GM06990 (cell line): ENCODE data around the gene PGLYRP1.
A peak's percentile ranks its signal among the peaks of the same experiment; 100 is the strongest.

Experiments
- DNase-seq: peaks from one replicate; pipeline ENCODE4 v3.0.0-alpha.2; 2011; ENCODE audit not compliant: insufficient read length; ENCODE audit errors: extremely low read depth
- H3K27me3 ChIP-seq: replicated peaks from 2 replicates; pipeline ENCODE4 v1.6.0; 2011; ENCODE audit warnings: low read length; ENCODE audit not compliant: control insufficient read depth, insufficient read depth
- H3K36me3 ChIP-seq: 2 replicates; pipeline ENCODE4 v1.5.1; 2011; ENCODE audit warnings: low read length; ENCODE audit not compliant: control insufficient read depth, insufficient read depth
- H3K4me3 ChIP-seq: replicated peaks from 2 replicates; pipeline ENCODE4 v1.5.1; 2011; ENCODE audit warnings: low read depth, mild to moderate bottlenecking, control low read depth, low read length
- CTCF ChIP-seq: IDR thresholded peaks from 2 replicates; pipeline ENCODE4 v1.5.1; 2011; ENCODE audit warnings: low read length, control low read depth, mild to moderate bottlenecking, inconsistent platforms; ENCODE audit not compliant: insufficient read depth, poor library complexity, severe bottlenecking

The PGLYRP1 gene

GRCh38 chr19:46014534-46014933 lies 8.3 kb downstream of the PGLYRP1 start:
- DNase-seq: no peak
- H3K4me3 ChIP-seq: no peak overlapping the region
- no peak for TF ChIP-seq CTCF

GRCh38 chr19:46009530-46010510 lies 13.0 kb downstream of the PGLYRP1 start:
- Histone ChIP-seq H3K27me3 (no peaks in the 10 kb centered on the region), H3K4me3 (no peak overlapping the region), H3K36me3 (peaks cover 4% of the 10 kb centered on the region)
- DNase-seq: peak; percentile 37
- peak; percentile 89 for TF ChIP-seq CTCF

More at GRCh38 chr19:46014534-46014933, 8.3 kb downstream of the PGLYRP1 start:
- Histone ChIP-seq H3K27me3 (no peaks in the 10 kb centered on the region), H3K36me3 (no peaks in the 10 kb centered on the region; the same call in none of the 2 replicates)

GRCh38 chr19:46006411-46006810 lies 16.4 kb downstream of the PGLYRP1 start:
- Histone ChIP-seq H3K27me3 (no peaks in the 10 kb centered on the region), H3K36me3 (peaks cover 4% of the 10 kb centered on the region), H3K4me3 (no peak overlapping the region)
- no peak for TF ChIP-seq CTCF
- no peak for DNase-seq

GRCh38 chr19:46002678-46003275 lies 20.1 kb downstream of the PGLYRP1 start:
- H3K36me3 ChIP-seq: peaks cover 3% of the 10 kb centered on the region
- no peak for DNase-seq
- no peak overlapping the region for H3K4me3 ChIP-seq
- TF ChIP-seq CTCF: no peak
- H3K27me3 ChIP-seq: no peaks in the 10 kb centered on the region

- H3K36me3 ChIP-seq: no peaks in the 10 kb centered on the region; the same call in none of the 2 replicates
- no peaks in the 10 kb centered on the region for H3K27me3 ChIP-seq
- no peak for TF ChIP-seq CTCF
- H3K4me3 ChIP-seq: peak overlapping the region; percentile 47
- peak; percentile 72 for DNase-seq
Observed at GRCh38 chr19:46000491-46001246, 22.2 kb downstream of the PGLYRP1 start.
